ENCODE measurements around the gene PRR29.
A peak's percentile ranks its signal among the peaks of the same experiment; 100 is the strongest.
"Not testable (repeated sequence)": the region's sequence is repeated elsewhere in the genome, so short reads cannot be mapped to it uniquely, and the experiment has no call there.

Gene PRR29

GRCh38 chr17:64008830-64009229 lies 10.7 kb downstream of the PRR29 start:
- H3K9me3 Mint-ChIP-seq, result no peaks in the 10 kb centered on the region
- peaks cover 32% of the 10 kb centered on the region for H3K36me3 Mint-ChIP-seq (ENCODE audit: low read depth)
- H3K4me1 Mint-ChIP-seq (ENCODE audit: low read depth), result peaks cover 66% of the 10 kb centered on the region
- no peak overlapping the region for H3K4me3 Mint-ChIP-seq
- no peaks in the 10 kb centered on the region for H3K27me3 Mint-ChIP-seq
- H3K27ac Mint-ChIP-seq, result peak overlapping the region; percentile 29

GRCh38 chr17:64009571-64010402 lies 11.6 kb downstream of the PRR29 start:
- peaks cover 27% of the 10 kb centered on the region for H3K36me3 Mint-ChIP-seq (ENCODE audit: low read depth)
- peaks cover 76% of the 10 kb centered on the region for H3K4me1 Mint-ChIP-seq (ENCODE audit: low read depth)
- no peak overlapping the region for H3K4me3 Mint-ChIP-seq
- H3K27me3 Mint-ChIP-seq, result no peaks in the 10 kb centered on the region
- peak overlapping the region; percentile 29 for H3K27ac Mint-ChIP-seq
- no peaks in the 10 kb centered on the region for H3K9me3 Mint-ChIP-seq

- H3K27ac Mint-ChIP-seq, result peak overlapping the region; percentile 93
- no peaks in the 10 kb centered on the region for H3K27me3 Mint-ChIP-seq
- H3K36me3 Mint-ChIP-seq (ENCODE audit: low read depth), result peaks cover 27% of the 10 kb centered on the region
- no peaks in the 10 kb centered on the region for H3K9me3 Mint-ChIP-seq
- H3K4me1 Mint-ChIP-seq (ENCODE audit: low read depth), result peaks cover 84% of the 10 kb centered on the region
- peak overlapping the region; percentile 71 for H3K4me3 Mint-ChIP-seq
Observed at GRCh38 chr17:64015447-64015846, 17.3 kb downstream of the PRR29 start.

- H3K27me3 Mint-ChIP-seq, result no peaks in the 10 kb centered on the region
- H3K9me3 Mint-ChIP-seq, result no peaks in the 10 kb centered on the region
- H3K4me1 Mint-ChIP-seq (ENCODE audit: low read depth), result peaks cover 84% of the 10 kb centered on the region
- peak overlapping the region; percentile 93 for H3K27ac Mint-ChIP-seq
- peaks cover 18% of the 10 kb centered on the region for H3K36me3 Mint-ChIP-seq (ENCODE audit: low read depth)
- H3K4me3 Mint-ChIP-seq, result peak overlapping the region; percentile 100
Observed at GRCh38 chr17:64016231-64016784, 18.2 kb downstream of the PRR29 start.

- H3K9me3 Mint-ChIP-seq, result no peaks in the 10 kb centered on the region
- H3K4me3 Mint-ChIP-seq, result peak overlapping the region; percentile 100
- H3K36me3 Mint-ChIP-seq (ENCODE audit: low read depth), result peaks cover 11% of the 10 kb centered on the region
- no peaks in the 10 kb centered on the region for H3K27me3 Mint-ChIP-seq
- H3K27ac Mint-ChIP-seq, result peak overlapping the region; percentile 93
- peaks cover 84% of the 10 kb centered on the region for H3K4me1 Mint-ChIP-seq (ENCODE audit: low read depth)
Observed at GRCh38 chr17:64016974-64017373, 18.8 kb downstream of the PRR29 start.

GRCh38 chr17:64017381-64017980 lies 19.3 kb downstream of the PRR29 start:
- peaks cover 88% of the 10 kb centered on the region for H3K4me1 Mint-ChIP-seq (ENCODE audit: low read depth)
- no peaks in the 10 kb centered on the region for H3K27me3 Mint-ChIP-seq
- H3K36me3 Mint-ChIP-seq (ENCODE audit: low read depth), result peaks cover 11% of the 10 kb centered on the region
- H3K9me3 Mint-ChIP-seq, result no peaks in the 10 kb centered on the region
- H3K4me3 Mint-ChIP-seq, result peak overlapping the region; percentile 100
- H3K27ac Mint-ChIP-seq, result peak overlapping the region; percentile 90

- peak overlapping the region; percentile 100 for H3K4me3 Mint-ChIP-seq
- H3K4me1 Mint-ChIP-seq (ENCODE audit: low read depth), result peaks cover 89% of the 10 kb centered on the region
- not testable (repeated sequence) for H3K9me3 Mint-ChIP-seq; H3K36me3 Mint-ChIP-seq (ENCODE audit: low read depth); H3K27me3 Mint-ChIP-seq
- peak overlapping the region; percentile 100 for H3K27ac Mint-ChIP-seq
Observed at GRCh38 chr17:64019551-64019961, 21.4 kb downstream of the PRR29 start.

GRCh38 chr17:64020056-64020766 lies 22.1 kb downstream of the PRR29 start, which contains the start of gene ICAM2:
ICAM2 (minus strand) TSS chr17:64020633; CDS start chr17:64006691, 13,942 bp downstream.
- Mint-ChIP-seq H3K4me3 (peak within 1 kb of the TSS; percentile 100), H3K9me3 (no peaks in the 10 kb centered on the region), H3K36me3 (ENCODE audit: low read depth) (peaks cover 7% of the 10 kb centered on the region), H3K27me3 (no peaks in the 10 kb centered on the region), H3K27ac (peak within 1 kb of the TSS; percentile 100), H3K4me1 (ENCODE audit: low read depth) (peaks cover 89% of the 10 kb centered on the region)

- no peaks in the 10 kb centered on the region for H3K9me3 Mint-ChIP-seq
- peak overlapping the region; percentile 100 for H3K27ac Mint-ChIP-seq
- H3K36me3 Mint-ChIP-seq (ENCODE audit: low read depth), result peaks cover 4% of the 10 kb centered on the region
- peaks cover 82% of the 10 kb centered on the region for H3K4me1 Mint-ChIP-seq (ENCODE audit: low read depth)
- H3K27me3 Mint-ChIP-seq, result no peaks in the 10 kb centered on the region
- H3K4me3 Mint-ChIP-seq, result no peak overlapping the region
Observed at GRCh38 chr17:64022611-64023063, 24.5 kb downstream of the PRR29 start.

GRCh38 chr17:64024215-64024654 lies 26.1 kb downstream of the PRR29 start:
- Mint-ChIP-seq H3K4me1 (ENCODE audit: low read depth) (peaks cover 77% of the 10 kb centered on the region), H3K4me3 (no peak overlapping the region), H3K27me3 (no peaks in the 10 kb centered on the region), H3K27ac (peak overlapping the region; percentile 89), H3K36me3 (ENCODE audit: low read depth) (no peaks in the 10 kb centered on the region), H3K9me3 (no peaks in the 10 kb centered on the region)

GRCh38 chr17:64024781-64025731 lies 26.9 kb downstream of the PRR29 start:
- Mint-ChIP-seq H3K9me3 (no peaks in the 10 kb centered on the region), H3K27me3 (no peaks in the 10 kb centered on the region), H3K4me1 (ENCODE audit: low read depth) (peaks cover 73% of the 10 kb centered on the region), H3K27ac (peak overlapping the region; percentile 89), H3K4me3 (peak overlapping the region; percentile 73), H3K36me3 (ENCODE audit: low read depth) (no peaks in the 10 kb centered on the region)

- H3K4me3 Mint-ChIP-seq, result peak overlapping the region; percentile 73
- H3K27ac Mint-ChIP-seq, result peak overlapping the region; percentile 89
- H3K27me3 Mint-ChIP-seq, result no peaks in the 10 kb centered on the region
- H3K4me1 Mint-ChIP-seq (ENCODE audit: low read depth), result peaks cover 67% of the 10 kb centered on the region
- no peaks in the 10 kb centered on the region for H3K36me3 Mint-ChIP-seq (ENCODE audit: low read depth)
- no peaks in the 10 kb centered on the region for H3K9me3 Mint-ChIP-seq
Observed at GRCh38 chr17:64025732-64026294, 27.7 kb downstream of the PRR29 start.

- H3K4me1 Mint-ChIP-seq (ENCODE audit: low read depth), result peaks cover 35% of the 10 kb centered on the region
- no peak overlapping the region for H3K4me3 Mint-ChIP-seq
- no peaks in the 10 kb centered on the region for H3K27me3 Mint-ChIP-seq
- no peaks in the 10 kb centered on the region for H3K9me3 Mint-ChIP-seq
- no peak overlapping the region for H3K27ac Mint-ChIP-seq
- no peaks in the 10 kb centered on the region for H3K36me3 Mint-ChIP-seq (ENCODE audit: low read depth)
Observed at GRCh38 chr17:64028874-64029464, 30.8 kb downstream of the PRR29 start.
